Measurements from ENCODE around the gene PKNOX2.

PKNOX2 gene

DNA sequence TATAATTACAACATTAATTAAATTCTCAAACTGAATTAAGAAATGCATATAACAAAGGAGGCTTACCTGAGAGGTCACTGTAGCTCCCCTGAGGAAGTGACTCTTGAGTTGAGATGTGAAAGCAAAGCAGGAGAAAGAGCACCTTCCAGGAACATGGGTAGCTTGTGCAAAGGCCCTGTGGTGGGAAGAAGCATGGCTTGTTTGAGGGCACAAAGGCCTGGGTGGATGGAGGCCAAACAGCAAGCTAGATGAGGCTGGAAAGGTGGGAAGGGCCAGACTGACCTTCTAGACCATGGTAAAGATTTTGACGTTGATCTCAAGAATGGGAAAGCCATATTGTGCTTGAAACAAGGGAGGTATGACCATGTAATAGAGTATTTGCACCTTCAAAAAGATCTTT is 155.1 kb downstream of the PKNOX2 start:
- H3K27me3 ChIP-seq (ENCODE audit: insufficient read depth, low read length, poor library complexity): peaks cover 10% of the 10 kb centered on the region
- H3K4me1 ChIP-seq (ENCODE audit: insufficient read depth, low read length): no peaks in the 10 kb centered on the region
- ATAC-seq (ENCODE audit: insufficient read depth, low read depth) (no peak), DNase-seq (no peak)
- H4K20me1 ChIP-seq (ENCODE audit: insufficient read depth, low read length): no peaks in the 10 kb centered on the region
- H3K4me2 ChIP-seq (ENCODE audit: insufficient read depth, low read length): no peak overlapping the region
- no peak overlapping the region for H3K27ac ChIP-seq (ENCODE audit: low read length)
- no peaks in the 10 kb centered on the region for H3K36me3 ChIP-seq (ENCODE audit: insufficient read depth, low read length)
- no peaks in the 10 kb centered on the region for H3K79me2 ChIP-seq (ENCODE audit: insufficient read depth, low read length)
- no peak for TF ChIP-seq EZH2 (IDR thresholded peaks at IDR 0.05; ENCODE audit: borderline replicate concordance, low read depth, low read length, severe bottlenecking)
- TF ChIP-seq, protein P1, sequence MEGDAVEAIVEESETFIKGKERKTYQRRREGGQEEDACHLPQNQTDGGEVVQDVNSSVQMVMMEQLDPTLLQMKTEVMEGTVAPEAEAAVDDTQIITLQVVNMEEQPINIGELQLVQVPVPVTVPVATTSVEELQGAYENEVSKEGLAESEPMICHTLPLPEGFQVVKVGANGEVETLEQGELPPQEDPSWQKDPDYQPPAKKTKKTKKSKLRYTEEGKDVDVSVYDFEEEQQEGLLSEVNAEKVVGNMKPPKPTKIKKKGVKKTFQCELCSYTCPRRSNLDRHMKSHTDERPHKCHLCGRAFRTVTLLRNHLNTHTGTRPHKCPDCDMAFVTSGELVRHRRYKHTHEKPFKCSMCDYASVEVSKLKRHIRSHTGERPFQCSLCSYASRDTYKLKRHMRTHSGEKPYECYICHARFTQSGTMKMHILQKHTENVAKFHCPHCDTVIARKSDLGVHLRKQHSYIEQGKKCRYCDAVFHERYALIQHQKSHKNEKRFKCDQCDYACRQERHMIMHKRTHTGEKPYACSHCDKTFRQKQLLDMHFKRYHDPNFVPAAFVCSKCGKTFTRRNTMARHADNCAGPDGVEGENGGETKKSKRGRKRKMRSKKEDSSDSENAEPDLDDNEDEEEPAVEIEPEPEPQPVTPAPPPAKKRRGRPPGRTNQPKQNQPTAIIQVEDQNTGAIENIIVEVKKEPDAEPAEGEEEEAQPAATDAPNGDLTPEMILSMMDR (IDR thresholded peaks at IDR 0.05; ENCODE audit: borderline replicate concordance, extremely low read depth, low read length, poor library complexity, severe bottlenecking): no peak
- H3K9ac ChIP-seq (ENCODE audit: low read depth, low read length): no peak overlapping the region
- no peaks in the 10 kb centered on the region for H3K9me3 ChIP-seq (ENCODE audit: insufficient read depth, low read length, severe bottlenecking)
- H3K4me3 ChIP-seq (ENCODE audit: low read depth in 1 of 2, low read length in 2 of 2): no peak overlapping the region
- no peak overlapping the region for H2AFZ ChIP-seq (ENCODE audit: low read depth, low read length)

DNA sequence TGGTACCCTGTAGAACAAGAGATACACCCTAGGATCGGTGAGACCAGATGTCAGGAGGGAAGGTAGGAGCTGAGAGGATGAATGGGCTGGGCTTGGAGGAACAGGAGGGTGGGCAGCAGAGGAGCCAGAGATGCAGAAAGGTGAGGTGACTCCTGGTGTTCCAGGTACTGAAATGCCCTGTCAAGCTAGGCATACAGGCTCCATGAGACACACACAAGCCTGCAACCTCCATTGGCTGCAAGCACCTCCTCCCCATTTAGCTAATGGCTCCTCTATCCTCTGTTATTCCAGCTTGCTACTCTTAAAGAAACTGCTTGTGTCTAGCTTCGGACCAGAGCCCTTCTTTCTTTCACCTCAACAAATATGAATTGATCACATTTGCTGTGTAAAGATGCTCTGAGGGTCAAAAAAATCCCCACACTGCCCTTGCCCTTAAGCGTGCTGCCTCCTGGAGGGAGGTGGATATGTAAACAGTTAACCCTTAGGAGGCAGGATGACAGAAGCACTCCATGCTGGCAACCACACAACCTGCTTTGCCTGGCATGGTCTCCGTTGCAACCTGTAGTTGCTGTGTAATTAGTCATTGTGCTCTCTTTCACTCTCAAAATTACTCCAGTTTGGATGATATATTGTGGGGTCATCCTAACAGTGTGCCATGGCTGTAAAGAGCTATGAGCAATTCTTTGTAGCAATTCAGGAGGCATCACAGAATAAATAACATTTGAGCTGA is 156.0 kb downstream of the PKNOX2 start:
- H4K20me1 ChIP-seq (ENCODE audit: insufficient read depth, low read length): no peaks in the 10 kb centered on the region
- no peak overlapping the region for H3K27ac ChIP-seq (ENCODE audit: low read length)
- DNase-seq (no peak), ATAC-seq (ENCODE audit: insufficient read depth, low read depth) (no peak)
- H3K36me3 ChIP-seq (ENCODE audit: insufficient read depth, low read length): no peaks in the 10 kb centered on the region
- no peak overlapping the region for H3K9ac ChIP-seq (ENCODE audit: low read depth, low read length)
- no peak overlapping the region for H3K4me2 ChIP-seq (ENCODE audit: insufficient read depth, low read length)
- H3K27me3 ChIP-seq (ENCODE audit: insufficient read depth, low read length, poor library complexity): peaks cover 10% of the 10 kb centered on the region
- H3K4me1 ChIP-seq (ENCODE audit: insufficient read depth, low read length): no peaks in the 10 kb centered on the region
- H3K79me2 ChIP-seq (ENCODE audit: insufficient read depth, low read length): no peaks in the 10 kb centered on the region
- H3K4me3 ChIP-seq (ENCODE audit: low read depth in 1 of 2, low read length in 2 of 2): no peak overlapping the region
- no peak overlapping the region for H2AFZ ChIP-seq (ENCODE audit: low read depth, low read length)
- no peaks in the 10 kb centered on the region for H3K9me3 ChIP-seq (ENCODE audit: insufficient read depth, low read length, severe bottlenecking)
- TF ChIP-seq, protein P1 (IDR thresholded peaks at IDR 0.05; ENCODE audit: borderline replicate concordance, extremely low read depth, low read length, poor library complexity, severe bottlenecking): no peak

GRCh38 chr11:125322289-125322688 is 157.7 kb downstream of the PKNOX2 start:
- Histone ChIP-seq H4K20me1 (ENCODE audit: insufficient read depth, low read length) (no peaks in the 10 kb centered on the region), H3K79me2 (ENCODE audit: insufficient read depth, low read length) (no peaks in the 10 kb centered on the region), H3K9ac (ENCODE audit: low read depth, low read length) (no peak overlapping the region), H3K4me1 (ENCODE audit: insufficient read depth, low read length) (no peaks in the 10 kb centered on the region), H3K9me3 (ENCODE audit: insufficient read depth, low read length, severe bottlenecking) (no peaks in the 10 kb centered on the region), H3K36me3 (ENCODE audit: insufficient read depth, low read length) (no peaks in the 10 kb centered on the region), H3K4me3 (ENCODE audit: low read depth in 1 of 2, low read length in 2 of 2) (no peak overlapping the region), H3K4me2 (ENCODE audit: insufficient read depth, low read length) (no peak overlapping the region), H2AFZ (ENCODE audit: low read depth, low read length) (no peak overlapping the region), H3K27me3 (ENCODE audit: insufficient read depth, low read length, poor library complexity) (peaks cover 14% of the 10 kb centered on the region), H3K27ac (ENCODE audit: low read length) (no peak overlapping the region)
- DNase-seq (no peak), ATAC-seq (ENCODE audit: insufficient read depth, low read depth) (no peak)
- TF ChIP-seq, protein P1 (IDR thresholded peaks at IDR 0.05; ENCODE audit: borderline replicate concordance, extremely low read depth, low read length, poor library complexity, severe bottlenecking): no peak
- TF ChIP-seq EZH2 (IDR thresholded peaks at IDR 0.05; ENCODE audit: borderline replicate concordance, low read depth, low read length, severe bottlenecking): no peak
